HG03135 (cell line): ENCODE measurements around the gene ANAPC2.

Experiments used
- ATAC-seq: cut with Tn5 transposase; IDR thresholded peaks from one replicate; pipeline ENCODE4 v1.9.1; 2021; ENCODE audit warnings: mild to moderate bottlenecking, moderate library complexity; ENCODE audit not compliant: unreplicated experiment

The ANAPC2 gene

DNA sequence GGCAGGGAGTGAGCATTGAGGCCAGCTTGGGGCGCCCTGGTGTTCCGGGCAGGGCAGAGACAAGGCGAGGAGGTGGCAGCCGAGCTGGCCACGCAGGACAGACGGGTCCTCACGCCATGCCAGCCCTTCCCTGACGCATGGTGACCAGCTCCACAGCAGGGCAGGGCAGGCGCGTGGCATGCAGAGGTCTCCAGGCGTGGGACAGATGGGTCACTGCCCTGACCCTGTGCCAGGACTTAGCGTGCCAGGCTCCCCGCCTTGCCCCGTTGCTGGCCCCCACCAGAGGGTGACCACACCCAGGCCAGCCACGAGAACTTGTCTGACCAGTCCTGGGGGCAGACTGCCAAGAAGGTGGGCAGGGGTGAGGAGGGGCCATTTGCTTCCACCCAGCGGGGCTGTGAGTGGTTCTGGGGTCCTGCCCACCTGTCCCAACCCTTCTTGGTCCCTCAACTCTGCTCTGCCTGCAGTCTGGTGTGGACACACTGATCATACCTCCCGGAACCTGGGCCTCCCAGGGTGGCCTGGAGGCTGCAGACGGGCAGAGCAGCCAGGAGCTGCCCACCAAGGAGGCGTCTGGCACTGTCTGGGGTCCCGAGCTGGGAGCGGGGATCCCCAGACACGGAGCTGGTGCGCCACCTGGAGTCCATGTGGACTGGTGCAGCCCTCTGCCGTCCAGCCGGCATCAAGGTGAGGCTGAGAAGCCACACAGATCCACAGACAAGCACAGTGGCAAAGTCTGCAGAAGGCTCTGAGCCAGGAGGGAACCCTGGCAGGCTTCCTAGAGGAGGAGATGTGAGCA is 38.9 kb upstream of the ANAPC2 start, which contains the start of gene RNF224:
Gene RNF224 (plus strand): TSS at position 449 of the 799 bp plus-strand sequence. CDS start 834 bp downstream, outside the sequence.
- ATAC-seq, result no peak

DNA sequence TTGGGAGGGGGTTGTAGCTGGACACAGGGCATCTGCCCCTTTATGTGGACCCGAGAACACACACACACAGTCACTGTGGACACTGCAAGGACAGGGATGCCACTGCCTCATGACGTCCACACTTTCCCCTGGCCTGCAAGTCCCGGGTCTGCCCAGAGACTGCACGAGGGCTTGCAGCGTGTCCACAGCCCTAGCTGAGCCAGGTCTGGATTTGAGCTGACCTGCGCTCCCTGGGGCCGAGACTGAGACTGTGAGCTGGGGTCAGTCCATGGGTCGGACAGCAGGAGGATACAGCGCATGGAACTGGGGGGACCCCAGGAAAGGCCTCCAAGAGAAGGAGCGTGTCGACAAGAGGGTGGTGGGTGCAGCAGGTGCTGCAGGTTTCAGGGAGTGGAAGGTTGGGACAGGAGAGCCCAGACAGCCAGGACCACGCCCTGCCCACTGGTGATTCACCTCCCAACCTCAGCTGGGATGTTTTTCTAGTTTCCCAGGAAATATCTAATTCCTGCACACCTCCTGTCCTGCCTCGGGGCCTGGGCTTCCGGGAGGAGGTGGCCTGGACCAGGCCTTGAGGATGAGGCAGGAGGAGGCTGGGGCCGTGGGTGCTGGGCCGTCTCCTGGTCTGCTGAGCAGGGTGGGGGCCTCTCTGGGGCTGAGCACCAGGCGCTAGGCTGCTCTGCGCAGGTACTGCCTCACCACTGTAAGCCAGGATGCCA is 38.1 kb upstream of the ANAPC2 start:
- ATAC-seq, result no peak

DNA sequence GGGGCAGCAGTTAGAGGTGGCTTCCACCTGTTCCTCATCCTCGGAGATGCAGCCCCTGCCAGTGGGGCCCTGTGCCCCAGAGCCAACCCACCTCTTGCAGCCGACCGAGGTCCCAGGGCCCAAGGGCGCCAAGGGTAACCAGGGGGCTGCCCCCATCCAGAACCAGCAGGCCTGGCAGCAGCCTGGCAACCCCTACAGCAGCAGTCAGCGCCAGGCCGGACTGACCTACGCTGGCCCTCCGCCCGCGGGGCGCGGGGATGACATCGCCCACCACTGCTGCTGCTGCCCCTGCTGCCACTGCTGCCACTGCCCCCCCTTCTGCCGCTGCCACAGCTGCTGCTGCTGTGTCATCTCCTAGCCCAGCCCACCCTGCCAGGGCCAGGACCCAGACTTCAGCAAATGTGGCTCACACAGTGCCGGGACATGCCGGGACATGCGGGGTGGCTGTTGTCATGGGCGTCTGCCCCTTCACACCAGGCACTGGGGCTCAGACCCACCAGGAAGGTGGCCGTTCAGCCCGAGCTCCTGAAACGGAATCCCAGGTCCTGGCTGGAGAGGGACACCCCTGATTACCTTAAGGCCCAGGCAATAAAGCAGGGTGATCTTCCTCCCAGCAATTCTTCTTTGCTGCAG is 37.5 kb upstream of the ANAPC2 start:
- ATAC-seq, result no peak

DNA sequence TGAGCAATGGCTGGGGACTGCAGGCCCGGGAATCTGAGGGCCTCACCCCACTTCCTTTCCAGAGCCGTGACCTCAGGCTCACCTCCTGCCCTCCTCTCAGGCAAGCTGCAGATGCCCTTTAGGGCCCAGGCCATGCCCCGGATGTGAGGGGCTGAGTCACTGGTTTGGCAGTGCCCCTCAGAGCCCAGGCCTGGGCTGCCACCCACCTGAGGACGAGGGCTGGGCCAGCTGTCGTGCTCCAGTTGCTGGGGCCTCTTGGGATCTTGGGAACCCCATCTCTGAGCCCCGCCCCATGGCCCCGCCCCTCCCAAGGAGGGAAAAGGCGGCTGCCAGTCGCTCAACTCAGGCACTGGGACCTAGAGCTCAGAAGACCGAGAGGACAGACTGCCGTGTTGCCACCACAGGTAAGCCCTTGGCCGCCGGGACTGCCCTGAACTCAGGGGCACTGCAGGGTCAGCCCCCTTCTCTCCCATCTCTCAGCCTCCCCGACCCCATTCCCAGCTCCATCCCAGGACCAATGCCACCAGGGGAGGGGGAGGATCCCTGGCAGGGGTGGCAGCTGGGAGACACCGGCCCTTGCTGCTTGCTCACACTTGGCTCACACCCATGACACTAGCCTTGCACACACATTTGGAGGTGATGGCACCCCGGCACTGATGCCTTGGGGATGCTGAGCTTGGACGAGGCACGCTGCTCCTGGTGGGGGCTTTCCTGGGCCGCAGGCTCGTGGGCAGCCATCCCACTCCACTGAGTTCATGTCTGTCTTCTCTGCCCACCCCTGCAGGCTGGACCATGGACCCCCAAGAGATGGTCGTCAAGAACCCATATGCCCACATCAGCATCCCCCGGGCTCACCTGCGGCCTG is 36.7 kb upstream of the ANAPC2 start, which contains the start of gene CYSRT1:
Gene CYSRT1 (plus strand): TSS at position 345 of the 865 bp plus-strand sequence. CDS start 448 bp downstream, at position 793.
- no peak for ATAC-seq

DNA sequence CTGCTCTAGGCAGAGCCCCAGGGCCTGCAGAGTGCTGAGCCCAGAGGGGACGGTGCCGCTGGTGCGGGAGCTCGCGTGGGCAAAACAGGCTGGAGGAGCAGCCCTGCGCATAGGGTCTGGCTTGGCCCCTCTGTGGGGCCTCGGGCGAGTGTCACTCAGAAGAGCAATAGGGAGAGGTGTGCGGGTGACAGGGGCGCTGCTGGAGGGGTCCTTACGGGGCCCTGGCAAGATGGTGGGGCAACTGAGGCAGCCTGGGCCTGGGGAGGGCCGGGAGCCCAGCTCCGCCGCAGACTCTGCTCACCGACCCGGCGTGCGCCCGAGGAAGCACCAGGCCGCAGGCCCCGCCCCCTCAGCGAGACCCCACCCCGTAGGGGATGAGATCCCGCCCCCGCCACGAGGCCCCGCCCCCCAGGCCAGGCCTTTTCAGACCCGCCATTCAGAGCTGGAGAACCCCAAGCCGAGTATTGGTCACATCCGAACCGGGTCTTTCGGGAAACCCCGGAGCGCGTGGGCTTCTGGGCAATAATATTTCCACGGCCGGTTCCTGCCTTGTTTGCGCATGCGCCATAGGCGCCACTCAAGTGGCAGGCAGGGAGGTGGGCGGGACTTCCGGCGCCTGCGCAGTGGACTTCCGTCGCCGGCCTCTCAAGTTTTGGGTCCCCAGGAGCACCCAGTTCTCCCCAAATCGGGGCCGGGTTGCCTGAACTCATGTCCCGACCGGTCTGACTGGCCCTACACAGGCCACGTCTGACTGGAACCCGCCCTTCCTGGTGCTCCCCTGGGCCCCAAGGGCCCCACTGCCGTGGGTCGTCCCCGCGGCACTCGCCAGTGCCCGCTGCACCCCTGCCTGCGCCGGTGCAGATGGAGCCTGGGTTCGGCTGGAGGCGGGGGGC is 35.0 kb upstream of the ANAPC2 start:
- ATAC-seq, result peak; percentile 68

DNA sequence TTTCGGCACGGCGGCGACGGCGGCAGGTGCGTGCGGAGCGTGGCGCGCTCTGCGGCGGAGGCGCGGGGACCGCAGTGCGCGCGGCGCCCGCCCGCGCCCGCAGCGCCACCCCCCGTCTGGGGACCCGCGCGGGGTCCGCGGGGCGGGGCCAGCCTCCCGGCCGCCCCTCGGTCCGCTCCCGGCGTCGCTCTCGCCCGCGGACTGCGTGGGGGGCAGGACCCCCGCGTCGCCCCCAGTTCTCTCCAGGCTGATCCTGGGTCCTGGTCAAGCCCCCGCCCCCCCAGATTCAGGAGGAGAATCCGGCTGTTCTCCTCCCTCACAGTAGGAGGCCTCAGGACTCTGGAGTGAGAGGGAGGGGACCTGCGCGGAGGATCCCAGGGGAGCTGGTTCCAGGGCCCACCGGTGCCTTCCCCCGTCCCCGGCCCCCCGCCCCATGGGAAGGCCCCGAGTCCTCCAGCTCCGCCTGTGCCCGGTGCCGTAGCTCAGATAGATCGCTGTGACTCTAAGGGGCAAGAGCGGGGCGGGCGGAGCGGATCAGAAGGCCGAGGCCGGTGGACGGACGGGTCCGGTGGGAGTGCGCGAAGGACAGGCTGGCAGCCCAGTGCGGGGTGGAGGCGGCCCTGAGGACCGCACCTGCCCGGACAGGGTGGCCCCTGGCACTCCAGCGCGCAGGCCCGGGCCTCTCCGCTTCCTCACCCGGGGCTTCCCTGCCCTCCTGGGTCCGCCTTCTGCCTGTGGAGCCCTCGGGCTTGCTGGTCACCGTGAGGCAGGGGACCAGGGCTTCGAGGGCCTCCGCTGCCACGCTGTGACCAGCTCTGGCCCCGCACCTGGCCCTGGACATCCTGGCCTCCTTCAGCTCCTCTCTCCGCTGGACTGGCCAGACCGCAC is 34.1 kb upstream of the ANAPC2 start, which contains the start of gene RNF208:
Gene RNF208 (minus strand): TSS at position 51 of the 888 bp plus-strand sequence. CDS start 1,028 bp downstream, outside the sequence.
- peak; percentile 5 for ATAC-seq

DNA sequence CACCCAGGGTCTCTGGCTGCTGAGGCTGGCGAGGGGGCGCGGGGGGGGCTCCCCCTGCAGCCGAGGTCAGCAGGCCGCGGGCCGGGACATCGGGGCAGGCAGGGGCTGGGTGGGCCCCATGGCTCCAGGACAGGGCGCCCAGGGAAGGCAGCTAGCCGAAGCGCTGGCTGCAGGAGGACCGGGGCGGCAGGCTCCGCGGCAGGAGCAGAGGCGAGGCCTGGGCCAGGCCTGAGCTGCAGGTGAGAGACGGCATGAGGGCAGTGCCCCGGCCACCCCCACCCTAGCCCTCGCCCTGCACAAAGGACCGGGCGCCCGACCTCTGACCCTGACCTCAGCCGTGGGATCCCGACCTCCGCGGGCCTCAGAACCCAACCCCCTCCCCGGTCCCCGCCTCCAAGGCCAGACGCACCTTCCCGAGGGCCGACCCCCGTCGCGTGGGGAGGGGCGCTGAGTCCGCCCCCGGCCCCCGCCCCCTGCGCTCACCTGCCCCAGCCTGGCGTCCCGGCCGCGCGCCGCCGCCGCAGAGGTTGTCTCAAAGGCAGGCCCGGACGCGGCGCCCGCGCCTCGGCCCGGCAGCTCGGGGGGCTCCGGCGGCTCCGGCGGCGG is 33.2 kb upstream of the ANAPC2 start:
- no peak for ATAC-seq

DNA sequence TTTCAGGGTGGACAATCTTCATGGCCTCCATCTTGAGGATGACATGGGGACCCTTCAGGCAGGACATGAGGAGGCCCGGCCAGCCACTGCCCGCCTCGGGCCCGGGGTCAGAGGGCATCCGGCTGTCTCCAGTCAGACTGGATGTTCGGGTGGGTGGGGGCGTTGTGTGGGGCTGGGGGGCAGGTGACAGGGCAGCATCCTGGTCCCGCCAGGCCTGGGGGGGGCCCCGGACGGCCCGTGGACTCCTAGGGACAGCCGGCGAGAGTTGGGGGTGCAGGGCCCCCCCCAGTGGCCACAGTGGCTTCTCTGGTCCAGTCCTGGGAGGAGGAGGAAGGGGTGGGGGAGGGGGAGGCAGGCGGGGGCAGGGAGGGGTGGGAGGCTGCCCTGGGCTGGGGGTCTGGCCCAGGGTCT is 32.7 kb upstream of the ANAPC2 start:
- ATAC-seq, result no peak

DNA sequence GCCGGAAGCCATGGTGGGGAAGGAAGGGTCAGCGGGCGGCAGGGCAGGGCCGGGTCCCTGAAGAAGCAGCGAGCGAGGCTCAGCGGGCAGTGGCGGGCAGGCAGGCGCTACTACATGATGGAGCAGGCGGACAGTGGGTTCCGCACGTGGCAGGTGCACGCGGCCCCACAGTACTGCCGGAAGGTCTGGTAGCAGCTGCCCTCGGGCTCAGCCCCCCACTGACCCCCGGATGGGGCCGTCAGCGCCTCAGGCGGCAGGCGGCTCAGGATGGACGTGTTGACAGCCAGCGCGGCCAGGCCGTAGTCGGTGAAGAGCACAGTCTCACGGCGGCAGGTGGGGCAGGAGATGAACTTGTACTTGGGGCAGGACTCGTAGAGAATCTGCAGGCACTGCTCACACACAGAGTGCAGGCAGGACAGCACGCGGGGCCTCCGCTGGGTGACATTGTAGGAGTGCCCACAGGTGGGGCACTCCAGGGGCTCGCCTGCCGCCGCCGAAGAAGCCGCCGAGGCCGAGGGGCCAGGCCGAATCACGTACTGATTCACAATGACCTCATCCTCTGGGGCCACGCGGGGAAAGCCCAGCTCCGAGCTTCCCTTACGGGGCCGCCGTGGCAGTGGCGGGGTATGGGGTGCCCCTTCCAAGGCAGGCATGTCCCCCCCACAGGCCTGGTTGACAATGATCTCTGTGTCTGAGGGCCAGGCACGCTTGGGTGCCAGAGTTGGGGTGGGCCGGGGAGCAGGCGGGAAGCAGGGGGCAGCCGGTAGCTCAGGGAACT is 32.1 kb upstream of the ANAPC2 start:
- no peak for ATAC-seq

DNA sequence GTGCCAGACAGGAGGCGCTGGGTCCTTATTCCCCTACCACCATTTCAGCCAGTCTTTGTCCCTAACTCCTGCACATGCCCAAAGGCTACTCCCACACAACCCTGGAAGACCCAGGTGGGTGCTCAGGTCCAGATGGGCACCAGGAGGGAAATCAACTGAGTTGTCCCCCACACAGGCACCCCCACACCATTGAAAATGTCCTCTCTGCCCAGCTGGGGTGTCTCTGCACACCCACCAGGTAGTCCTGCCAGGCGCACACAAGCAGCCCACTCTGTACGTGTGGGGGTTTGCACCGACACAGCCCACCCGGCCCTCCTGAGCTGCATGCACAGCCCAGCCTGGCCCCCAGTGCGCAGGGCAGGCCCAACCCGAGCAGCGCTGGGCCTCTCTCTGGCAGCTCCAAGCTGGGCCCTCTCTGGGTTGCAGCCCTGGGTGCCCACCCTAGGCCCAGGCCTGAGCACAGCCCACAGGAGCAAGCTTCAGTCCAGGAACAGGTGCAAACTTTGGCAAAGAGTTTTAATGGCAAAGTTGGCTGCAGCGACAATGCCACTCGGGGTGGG is 31.5 kb upstream of the ANAPC2 start:
- ATAC-seq, result no peak

DNA sequence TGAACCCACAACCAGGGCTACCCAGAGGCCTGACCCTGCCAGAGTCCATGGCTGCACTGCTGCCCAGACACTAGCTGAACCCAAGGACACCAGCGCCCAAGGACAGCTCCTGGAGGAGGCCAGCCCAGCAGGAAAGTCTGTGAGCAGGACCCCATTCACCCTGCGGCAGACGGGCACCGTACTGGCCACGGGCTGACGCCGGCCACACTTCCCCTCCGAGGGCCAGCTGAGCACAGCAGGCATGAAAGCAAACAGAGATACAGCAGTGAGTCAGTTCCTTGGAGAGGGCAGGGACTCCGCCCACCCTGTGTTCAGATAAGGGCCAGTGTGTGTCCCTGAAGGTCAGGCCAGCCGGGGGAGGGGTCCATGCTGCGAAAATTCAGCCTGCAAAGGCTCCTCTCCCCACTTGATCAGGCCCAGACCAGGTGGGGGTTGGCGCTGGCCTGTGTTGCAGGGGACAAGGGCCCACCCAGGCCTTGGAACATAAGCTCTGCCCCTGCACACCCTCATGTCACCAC is 30.5 kb upstream of the ANAPC2 start:
- ATAC-seq, result no peak

DNA sequence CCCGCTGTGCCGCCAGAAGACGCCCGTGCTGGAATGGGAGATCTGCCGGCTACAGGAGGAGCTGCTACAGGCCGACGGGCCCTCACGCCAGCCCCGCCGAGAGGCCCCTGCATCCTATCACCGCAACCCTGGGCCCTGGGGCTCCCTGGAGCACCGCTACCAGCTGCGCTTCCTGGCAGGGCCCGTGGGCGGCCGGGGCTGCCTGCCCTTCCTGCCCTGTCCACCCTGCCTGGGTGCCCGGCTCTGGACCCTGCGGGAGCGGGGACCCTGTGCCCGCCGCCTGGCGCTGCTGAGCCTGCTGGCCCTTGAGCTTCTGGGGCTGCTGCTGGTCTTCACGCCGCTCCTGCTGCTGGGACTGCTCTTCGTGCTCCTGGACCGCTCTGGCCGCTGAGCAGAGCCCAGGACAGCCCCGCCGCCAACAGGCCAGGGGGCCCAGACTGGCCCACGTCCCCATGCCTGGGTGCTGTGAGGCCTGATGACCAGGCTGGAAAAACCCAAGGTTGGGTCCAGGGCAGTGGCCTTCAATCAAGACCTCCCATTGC is 29.9 kb upstream of the ANAPC2 start:
- no peak for ATAC-seq

DNA sequence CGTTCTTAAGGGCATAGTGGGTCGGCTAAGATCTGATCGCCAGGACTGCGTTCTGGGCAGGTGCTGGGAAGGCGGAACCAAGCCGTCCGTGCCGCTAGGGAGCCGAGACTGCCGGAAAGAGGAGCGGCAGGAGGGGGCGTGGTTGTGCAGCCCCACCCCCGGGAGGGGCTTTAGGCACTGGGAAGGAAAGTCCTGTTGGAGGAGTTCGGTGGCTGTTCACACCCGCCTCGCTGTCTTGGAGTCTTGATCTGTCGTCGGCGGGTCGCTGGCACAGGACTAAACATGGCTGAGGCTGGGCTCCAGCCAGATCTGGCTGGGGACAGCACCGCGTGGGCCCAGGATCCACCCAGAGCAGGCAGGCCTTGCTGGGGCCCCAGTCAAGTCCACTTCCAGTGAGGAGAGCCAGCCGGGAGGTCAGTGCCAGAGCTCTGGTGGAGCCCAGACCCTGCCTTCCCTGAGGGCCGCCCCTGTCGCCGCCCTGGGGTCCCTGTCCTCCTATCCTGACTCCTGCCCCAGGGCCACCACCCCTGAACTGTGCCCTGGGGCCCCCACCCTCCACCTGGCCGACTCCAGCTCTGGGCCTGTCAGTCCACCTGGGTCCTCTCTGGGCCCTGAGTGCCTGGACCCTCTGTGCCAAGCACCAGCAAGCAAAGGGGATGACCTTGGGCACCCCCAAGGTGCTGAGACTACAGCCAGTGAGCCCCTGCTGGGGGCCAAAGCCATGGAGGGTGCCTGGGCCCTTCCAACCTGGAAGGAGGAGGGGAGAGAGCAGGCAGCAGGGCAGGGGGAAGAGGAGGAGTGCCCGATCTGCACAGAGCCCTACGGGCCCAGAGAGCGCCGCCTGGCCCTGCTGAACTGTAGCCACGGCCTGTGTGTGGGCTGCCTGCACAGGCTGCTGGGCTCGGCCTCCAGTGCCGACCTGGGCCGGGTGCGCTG is 29.2 kb upstream of the ANAPC2 start:
- no peak for ATAC-seq

DNA sequence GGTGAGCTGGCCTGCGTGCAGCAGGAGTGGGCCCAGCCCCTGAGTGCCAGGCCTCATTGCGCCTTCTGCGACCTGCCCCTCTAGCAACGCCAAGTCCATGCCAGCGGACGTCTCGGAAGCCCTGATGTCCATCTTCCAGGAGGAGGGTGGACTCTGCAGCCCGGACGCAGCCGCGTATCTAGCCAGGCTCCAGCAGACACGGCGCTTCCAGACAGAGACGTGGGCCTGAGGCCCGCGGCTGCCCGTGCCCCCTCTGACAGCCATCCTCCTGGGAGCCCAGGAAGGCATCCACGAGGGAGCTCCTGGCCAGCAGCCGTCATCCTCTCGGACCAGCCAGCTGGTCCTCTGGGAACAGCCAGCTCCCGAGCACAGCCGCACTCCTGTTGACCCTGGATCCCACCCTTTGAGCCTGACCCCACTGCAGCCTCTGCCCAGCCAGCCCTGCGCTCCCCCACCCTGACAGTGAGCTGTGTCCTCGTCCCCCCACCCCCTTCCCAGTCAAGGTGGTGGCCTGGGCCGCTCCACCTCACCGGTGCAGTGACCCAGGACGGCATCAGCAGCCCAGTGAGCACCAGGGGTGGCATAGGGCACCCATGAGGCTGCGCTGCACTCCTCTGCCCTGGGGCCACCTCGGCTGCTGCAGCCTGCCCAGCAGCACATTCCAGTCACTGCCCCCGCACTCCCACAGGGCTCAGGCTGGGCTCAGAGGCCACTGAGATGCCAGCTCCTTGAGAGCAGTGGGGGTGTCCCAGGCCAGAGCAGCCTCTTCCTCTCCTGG is 28.0 kb upstream of the ANAPC2 start:
- ATAC-seq, result no peak
